ENCODE measurements around the gene HEATR1.
"Not testable (repeated sequence)": the region's sequence is repeated elsewhere in the genome, so short reads cannot be mapped to it uniquely, and the experiment has no call there.

Gene HEATR1, protein sequence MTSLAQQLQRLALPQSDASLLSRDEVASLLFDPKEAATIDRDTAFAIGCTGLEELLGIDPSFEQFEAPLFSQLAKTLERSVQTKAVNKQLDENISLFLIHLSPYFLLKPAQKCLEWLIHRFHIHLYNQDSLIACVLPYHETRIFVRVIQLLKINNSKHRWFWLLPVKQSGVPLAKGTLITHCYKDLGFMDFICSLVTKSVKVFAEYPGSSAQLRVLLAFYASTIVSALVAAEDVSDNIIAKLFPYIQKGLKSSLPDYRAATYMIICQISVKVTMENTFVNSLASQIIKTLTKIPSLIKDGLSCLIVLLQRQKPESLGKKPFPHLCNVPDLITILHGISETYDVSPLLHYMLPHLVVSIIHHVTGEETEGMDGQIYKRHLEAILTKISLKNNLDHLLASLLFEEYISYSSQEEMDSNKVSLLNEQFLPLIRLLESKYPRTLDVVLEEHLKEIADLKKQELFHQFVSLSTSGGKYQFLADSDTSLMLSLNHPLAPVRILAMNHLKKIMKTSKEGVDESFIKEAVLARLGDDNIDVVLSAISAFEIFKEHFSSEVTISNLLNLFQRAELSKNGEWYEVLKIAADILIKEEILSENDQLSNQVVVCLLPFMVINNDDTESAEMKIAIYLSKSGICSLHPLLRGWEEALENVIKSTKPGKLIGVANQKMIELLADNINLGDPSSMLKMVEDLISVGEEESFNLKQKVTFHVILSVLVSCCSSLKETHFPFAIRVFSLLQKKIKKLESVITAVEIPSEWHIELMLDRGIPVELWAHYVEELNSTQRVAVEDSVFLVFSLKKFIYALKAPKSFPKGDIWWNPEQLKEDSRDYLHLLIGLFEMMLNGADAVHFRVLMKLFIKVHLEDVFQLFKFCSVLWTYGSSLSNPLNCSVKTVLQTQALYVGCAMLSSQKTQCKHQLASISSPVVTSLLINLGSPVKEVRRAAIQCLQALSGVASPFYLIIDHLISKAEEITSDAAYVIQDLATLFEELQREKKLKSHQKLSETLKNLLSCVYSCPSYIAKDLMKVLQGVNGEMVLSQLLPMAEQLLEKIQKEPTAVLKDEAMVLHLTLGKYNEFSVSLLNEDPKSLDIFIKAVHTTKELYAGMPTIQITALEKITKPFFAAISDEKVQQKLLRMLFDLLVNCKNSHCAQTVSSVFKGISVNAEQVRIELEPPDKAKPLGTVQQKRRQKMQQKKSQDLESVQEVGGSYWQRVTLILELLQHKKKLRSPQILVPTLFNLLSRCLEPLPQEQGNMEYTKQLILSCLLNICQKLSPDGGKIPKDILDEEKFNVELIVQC (N-terminal part only)

DNA sequence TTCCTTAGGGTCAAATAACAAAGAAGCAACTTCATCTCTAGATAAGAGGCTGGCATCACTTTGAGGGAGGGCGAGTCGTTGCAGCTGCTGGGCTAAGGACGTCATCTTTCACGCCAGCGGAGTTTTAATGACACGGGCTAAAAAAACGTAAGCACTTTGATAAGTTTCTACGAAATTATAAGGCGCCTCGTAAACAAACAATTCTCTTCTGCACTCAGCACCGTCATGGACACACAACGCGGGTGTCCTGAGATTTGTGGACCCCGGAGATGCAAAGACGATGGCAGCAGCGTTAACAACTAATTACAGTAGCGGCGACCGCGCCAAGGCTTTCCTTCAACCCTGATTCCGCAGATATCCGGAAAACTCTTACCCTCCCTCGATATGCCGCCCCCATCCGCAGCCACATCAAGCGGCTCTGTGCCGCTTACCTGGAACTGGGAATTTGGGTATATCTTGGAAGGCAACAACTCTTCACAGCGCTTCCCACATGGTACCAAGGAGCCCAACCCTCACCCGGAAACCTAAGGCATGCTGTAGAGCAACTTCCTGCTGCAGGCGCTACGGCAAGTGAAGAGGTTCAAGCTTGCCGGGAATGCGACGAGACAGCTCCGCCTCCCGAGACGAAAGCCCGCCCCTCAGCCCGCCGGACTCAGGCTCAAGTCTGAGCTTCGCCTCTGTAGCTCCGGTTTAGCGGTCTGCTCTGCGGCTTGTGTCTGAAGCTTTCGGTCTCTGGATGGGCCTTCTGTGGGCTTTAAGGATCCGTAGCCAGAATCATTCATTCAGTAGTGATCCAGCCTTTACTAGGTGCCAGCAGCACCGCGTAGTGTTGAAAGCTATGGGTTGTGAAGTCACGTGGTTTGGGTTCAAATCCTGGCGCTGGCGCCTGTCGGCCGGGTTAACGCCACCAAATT is at the start of gene HEATR1:
Gene HEATR1 (minus strand): TSS at position 526 of the 914 bp plus-strand sequence. CDS start 421 bp downstream, at position 105.
- peak; percentile 98 for DNase-seq

DNA sequence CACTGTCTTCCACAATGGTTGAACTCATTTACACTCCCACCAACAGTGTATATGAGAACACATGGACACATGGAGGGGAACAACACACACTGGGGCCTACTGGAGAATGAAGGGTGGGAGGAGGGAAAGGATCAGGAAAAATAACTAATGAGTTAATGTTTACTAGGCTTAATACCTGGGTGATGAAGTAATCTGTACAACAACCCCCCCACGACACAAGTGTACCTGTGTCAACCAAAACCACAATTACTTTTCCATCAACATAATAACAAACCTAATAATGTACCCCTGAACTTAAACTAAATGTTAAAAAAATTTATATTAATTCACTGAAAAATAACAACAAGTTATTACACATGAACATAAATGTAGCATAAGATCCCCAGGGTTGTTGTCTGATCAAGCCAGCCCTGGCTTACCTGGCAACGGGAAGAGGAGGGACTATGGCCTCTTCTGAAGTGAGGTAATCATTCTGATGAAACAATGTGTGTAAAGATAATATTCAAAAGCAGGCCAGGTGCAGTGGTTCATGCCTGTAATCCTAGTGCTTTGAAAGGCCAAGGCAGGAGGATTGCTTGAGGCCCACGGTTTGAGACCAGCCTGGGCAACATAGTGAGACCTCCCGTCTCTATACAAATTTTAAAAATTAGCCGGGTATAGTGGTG is 40.8 kb upstream of the HEATR1 start:
- DNase-seq, result peak; percentile 76

DNA sequence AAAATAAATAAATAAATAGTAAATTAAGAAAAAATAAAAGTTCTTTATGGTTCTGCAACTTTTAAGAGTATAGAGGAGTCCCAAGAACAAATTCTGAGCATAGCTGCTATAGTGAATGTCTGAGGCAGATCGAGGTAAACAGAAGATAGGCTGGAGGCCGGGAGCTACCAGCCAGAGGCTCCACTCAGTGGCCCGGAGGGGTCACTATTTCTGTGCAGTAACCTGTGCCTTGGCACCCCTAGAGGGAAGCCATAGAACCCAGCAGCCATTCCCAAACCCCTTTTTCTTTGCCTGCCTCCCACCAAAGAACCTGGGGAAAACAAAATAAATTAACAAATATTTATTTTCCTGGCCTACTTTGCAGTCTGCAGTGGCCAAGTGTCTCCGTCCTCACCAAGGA is 38.4 kb upstream of the HEATR1 start:
- DNase-seq, result no peak

DNA sequence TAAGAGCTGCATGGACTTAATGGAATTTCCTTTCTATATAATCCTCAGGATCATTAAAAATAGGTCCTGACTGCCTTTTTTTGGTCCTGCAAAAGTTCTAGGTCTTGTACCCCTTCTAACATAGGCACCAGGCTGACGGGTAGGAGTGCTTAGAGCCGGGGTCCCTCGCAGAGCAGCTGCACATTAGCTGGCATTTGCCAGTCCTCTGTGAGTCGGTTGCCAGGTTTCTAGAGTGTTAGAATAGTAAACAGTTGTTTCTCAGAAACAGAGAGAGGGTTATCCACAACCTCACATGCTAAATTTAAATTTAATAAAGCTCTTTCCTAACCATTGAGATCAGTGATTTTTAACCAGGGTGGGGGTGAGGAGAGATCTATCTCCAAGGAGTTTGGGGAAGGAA is 35.4 kb upstream of the HEATR1 start:
- DNase-seq, result peak; percentile 18

DNA sequence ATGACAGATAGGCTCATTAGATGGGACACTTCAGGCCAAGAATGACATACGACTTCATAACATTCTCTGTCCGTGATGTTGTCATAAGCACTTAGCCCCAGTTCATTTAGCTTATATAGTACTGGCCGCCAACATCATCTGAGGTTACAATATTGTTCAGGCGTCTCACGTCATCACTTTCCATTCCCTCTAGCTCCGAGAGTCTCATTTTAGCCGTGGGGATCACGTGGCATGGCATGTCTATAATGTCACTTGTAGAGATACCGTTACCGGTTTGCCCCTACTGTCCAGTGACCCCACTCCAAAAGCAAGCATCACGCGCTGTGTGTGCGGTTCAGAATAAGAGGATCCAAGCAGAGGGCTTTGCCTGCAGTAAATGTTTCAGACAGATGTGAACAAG is 34.6 kb upstream of the HEATR1 start:
- peak; percentile 42 for DNase-seq

DNA sequence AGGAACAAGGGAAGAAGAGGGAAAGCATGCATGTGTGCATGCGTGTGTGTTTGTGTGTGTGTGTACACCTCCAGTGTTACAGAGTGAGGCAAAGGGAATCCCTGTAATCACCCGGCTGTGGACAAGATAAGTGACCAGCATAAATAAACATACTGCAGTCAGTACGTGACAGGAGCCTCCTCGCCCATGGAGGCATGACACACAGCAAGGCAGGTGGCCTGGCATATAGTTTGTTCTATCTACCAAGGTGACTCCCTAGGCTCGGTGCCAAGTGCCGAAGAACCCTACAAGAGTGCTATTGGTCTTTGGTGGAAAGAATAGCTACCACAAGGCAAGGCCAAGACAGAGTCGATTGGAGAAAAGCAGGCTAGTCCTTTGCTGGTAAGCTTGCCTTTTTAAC is 31.7 kb upstream of the HEATR1 start:
- DNase-seq, result peak; percentile 61

DNA sequence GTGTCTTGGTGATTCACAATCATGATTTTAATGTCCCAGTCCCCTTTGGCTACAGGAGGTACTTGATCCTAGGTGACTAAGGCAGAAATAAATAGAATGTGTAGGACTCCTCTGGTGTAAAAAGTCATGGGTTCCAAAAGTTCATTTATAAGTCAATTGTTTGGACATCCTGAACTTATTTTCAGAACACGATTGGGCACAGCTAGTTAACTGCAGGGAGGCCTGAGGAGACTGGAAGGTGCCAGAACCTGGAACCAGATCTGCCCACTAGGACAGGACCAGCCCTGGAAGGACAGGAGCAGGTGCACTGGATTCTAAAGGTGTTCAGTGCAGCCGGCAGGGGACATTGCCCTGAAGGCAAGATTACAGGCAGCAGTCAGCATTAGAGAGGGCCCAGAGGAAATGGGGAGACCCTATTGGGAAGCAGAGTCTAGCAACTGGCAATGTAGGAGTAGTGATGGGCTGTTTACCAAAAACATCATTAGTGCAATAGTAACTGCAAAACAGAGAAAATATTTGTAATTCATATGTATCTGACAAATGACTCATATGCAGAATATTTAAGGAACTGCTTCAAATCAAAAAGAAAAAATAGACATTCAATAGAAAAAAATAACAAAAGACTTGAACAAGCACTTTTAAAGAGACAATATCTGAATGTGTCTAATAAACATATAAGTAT is 23.6 kb upstream of the HEATR1 start:
- no peak for DNase-seq

DNA sequence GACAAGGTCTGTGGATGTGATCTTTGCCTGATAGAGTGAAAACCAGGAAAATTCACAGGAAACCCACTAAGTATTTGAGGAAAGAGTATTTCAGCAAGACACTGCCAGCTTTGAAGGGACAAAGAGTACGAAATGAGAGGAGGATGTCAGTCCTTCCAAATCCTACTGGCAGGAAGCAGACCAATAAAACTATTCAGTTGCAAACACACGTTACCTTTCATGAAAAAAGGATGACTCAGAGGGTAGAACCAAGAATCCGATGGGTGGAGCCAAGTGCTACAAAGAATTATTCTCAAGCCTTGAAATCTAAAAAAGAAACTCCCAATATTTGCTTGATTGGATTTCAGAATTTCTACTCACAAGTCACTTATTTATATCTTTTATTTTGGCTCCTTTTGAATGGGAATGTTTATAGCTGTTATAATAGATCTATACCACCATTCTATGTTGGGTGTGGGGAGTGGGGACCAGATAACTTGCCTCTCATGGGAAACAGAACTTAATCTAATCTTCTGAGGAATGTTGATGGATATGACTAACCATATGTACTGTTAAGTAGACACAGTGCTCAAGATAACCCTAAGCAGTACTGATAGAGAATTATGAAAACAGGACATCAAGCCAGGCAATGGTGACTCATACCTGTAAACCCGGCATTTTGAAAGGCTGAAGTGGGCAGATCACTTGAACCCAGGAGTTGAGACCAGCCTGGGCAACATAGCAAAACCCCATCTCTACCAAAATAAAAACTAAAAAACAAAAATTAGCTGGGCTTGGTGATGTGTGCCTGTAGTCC is 19.3 kb upstream of the HEATR1 start:
- DNase-seq, result peak; percentile 40

DNA sequence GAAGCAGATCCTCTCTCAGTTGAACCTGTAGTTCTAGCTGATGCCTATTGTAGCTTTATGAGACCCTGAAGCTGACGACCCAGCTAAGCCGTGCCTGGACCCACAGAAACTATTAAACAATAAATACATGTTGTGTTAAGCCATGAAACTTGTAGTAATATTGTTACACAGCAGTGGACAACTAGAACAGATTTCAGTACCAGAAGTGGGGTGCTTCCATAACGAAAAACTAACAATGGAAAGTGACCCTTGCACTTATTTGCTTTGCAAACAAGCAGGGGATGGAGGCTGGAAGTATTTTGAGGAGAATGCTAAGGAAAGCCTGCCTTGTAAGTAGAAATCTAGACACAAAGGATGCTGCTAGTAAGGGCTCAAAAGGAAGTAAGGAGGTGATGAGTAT is 18.1 kb upstream of the HEATR1 start:
- no peak for DNase-seq

DNA sequence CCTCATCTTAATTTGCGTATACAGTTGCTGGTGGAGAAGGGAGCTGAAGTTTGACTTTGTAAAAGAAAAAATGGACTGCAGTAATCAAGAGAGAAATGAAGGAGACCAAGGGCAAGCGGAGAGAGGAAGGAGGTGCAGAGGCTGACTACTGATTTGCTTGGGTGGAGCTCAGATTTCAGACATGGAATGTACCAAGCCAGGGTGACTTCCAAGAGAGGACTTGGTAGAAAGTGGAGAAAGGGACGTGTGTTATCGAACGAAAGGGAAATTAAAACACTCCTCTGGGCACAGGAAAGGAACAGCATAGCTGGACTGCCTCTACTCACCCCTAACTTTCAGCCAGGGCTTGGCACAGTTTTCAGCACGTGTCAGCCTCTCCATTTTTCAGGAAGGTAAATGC is 15.1 kb upstream of the HEATR1 start:
- DNase-seq, result no peak

DNA sequence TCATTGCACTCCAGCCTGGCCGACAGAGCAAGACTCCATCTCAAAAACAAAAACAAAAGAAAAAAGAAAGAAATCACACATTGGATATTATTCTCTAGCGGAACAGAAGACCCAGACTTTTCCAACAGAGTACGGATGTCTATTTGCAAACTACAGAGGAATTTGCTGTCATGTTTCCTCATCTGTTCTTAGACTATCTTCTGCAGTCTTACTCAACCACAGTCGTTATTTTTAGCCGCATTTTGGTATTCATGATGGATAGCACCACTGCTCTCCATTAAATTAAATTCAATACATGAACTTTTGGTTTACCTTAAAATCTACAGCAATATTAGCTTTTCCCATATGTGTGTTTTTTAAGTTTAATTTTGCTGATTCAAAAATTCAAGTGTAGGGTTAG is 14.2 kb upstream of the HEATR1 start:
- no peak for DNase-seq

DNA sequence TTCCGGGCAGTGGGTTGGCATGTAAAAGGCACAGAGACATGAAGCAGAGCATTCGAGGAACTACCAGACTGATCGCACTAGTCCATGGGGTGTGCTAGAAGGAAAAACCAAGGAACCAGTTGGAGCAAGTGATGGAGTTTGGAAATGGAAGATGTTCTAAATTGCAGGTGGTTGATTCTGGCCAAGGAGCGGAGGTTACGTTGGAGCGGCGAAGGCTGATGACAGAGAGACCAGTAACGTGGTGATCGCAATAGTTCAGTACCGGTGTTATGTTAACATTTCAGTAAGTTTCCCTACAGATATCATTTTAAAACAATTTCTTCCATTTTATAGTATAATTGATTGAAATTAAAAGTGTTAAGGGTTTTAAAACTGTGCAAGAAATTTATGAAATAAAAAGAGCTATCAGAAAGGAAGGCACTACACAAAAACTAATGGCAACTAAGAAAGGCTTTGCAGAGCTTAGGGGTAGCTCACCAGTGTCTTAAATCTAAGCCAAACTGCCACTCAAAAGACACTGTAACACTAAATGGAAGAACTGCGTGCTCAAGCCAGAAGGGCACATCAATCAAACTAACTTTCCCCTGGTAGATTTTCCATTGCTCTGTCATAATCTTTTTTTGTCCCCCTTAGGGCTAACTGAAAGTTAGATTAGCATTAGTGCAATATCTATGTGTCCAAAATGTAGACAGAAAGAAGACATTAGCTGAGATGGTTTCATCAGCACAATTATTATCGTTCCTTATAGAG is 11.3 kb upstream of the HEATR1 start:
- no peak for DNase-seq

DNA sequence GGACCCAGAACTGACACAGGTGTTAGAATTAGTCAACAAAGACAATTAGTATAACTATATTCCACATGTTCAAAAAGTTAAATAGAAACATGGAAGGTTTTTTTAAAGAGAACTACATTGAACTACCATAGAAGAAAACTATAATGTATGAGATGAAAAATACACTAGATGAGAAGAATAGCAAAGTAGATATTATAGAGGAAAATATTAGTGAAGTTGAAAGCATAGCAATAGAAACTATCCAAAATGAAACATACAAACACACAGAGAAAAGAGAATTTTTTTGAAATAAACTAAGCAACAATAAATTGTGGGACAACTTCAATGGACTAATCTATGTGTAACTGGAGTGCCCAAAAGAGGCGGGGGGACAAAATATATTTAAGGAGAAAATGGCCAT is 8.0 kb upstream of the HEATR1 start:
- DNase-seq, result no peak

DNA sequence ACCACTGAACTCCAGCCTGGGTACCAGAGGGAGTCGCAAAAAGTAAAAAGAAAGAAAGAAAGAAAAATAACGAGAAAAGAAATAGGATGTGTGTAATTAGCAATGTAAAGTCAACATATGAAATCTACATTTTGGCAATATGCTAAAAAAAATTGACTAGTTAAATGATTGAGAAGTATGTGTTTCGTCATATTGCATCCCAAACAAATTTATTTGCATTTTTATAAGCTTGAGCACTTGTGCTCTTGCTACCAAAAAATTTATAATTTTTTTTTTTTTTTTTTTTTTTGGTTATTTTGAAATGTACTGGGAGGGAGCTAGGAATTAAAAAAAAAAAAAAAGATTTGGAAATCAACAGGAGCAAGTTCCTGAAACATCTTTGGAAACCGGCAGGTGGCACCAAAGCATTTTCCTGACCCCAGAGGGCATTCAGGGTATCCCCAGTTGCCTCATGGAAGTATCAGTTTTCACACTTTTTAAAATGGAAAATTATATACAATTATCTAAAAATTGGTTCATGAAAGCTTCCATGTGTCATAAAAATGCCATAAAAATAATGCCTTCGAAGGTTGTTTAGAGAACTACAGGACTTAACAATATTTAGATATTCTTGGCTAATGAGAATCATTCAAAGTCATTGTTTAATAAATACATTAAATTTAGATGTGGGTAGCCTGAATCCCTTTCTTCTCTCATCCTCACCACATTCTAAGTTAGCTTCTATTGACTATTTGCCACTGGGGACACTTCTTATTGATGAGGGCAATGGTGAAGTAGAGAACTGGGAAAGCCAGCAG is 4.8 kb upstream of the HEATR1 start:
- peak; percentile 83 for DNase-seq

DNA sequence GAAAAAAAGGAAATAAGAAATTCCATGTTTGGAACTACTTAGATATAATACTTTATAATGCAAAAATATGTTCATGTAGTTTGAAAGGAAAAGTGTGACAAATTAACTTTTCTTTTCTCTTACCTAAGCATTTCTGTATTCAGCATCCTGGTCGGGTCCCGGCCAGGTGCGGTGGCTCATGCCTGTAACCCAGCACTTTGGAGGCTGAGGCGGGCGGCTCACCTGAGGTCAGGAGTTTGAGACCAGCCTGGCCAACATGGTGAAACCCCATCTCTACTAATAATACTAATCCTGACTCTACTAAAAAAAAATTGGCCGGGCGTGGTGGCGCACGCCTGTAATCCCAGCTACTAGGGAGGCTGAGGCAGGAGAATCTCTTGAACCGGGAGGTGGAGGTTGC is 3.3 kb upstream of the HEATR1 start:
- not testable (repeated sequence) for DNase-seq

DNA sequence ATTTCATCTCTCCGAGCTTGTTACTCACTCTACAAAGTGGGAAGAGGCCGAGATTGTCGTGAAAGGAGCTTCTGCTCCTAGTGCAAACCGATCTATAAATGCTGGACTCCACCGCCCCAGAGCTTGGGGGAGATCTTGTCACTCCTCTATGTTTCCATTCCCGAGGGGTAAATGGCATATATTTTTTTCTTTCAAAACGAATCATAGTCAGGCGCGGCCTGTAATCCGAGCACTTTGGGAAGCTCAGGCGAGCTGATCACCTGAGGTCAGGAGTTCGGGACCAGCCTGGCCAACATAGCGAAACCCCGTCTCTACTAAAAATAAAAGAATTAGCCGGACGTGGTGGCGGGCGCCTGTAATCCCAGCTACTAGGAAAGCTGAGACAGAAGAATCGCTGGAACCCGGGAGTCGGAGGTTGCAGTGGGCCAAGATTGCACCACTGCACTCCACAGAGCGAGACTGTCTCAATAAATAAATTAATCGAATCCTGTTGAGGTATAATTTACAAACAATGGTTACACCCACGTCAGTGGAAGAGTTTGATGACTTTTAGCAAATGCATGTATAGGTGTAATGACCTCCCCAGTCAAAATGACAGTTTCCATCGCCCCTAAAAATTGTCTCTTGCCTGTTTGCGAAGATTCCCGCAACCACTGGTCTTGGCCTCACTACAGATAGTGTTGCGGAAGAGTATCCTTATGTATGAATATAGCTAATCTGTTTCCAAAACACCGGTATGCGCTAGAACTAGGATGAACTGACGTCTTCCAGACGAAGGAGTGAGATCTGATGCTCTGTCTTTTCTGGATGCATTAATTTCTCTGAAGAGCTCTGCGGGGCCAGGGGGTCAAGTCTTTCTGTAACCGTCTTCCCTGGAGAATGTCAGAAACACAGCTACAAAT is 840 bp upstream of the HEATR1 start:
- no peak for DNase-seq

DNA sequence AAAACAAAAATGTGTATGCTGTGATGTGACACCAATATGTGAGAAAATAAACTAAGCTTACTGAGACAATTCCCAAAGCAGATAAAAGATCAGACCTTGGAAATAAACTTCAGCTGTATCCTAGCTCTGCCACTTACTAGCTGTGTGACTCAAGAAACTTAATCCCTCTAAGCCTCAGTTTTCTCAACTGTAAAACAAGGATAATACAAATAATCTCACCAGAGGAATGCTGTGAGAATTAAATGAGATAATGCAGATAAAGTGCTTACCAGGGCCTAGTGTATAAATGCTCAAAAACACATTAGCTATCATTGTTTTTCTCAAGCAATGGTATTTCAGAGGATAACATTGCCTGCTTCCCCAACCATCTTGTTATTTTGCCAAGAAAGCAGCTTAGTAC is 2.1 kb downstream of the HEATR1 start:
- no peak for DNase-seq

All from DMS53 (cell line).